RWPE1 (cell line): ENCODE results near the gene KIAA0408.

ENCODE experiments used
- CTCF ChIA-PET: fragments of 350-600 bp; sonication (Branson Sonifier 250); formaldehyde crosslinking; extraction: SDS; loops from one replicate; lab custom pipeline; 2021; lab: Yijun Ruan, JAX
- POLR2A ChIA-PET: fragments of 400-600 bp; formaldehyde crosslinking; extraction: SDS; loops from one replicate; lab custom pipeline; 2020; ENCODE audit warnings: antibody characterized with exemption; ENCODE audit not compliant: low non-redundant PET; lab: Yijun Ruan, JAX
- DNase-seq: peaks from one replicate; pipeline ENCODE4 v3.0.0; 2012; ENCODE audit warnings: low spot score
- H3K27ac ChIP-seq: fragments of 450-650 bp; 2 replicates; pipeline ENCODE4 v1.5.1; 2017
- CTCF ChIP-seq: fragments of 450-650 bp; conservative IDR thresholded peaks from 2 replicates; pipeline ENCODE4 v1.5.1; 2017; ENCODE audit warnings: low read depth, mild to moderate bottlenecking

KIAA0408 gene

GRCh38 chr6:127481111-127481510, 21.9 kb upstream of the KIAA0408 start:
- ChIA-PET CTCF (no interaction called here), POLR2A (no interaction called here)
- no peak for TF ChIP-seq CTCF
- no peak for DNase-seq
- no peak overlapping the region for H3K27ac ChIP-seq

- no peak for DNase-seq
- no peak overlapping the region for H3K27ac ChIP-seq
- no peak for TF ChIP-seq CTCF
- ChIA-PET CTCF (no interaction called here), POLR2A (no interaction called here)
Measured at GRCh38 chr6:127477658-127478057, 18.5 kb upstream of the KIAA0408 start.

GRCh38 chr6:127475823-127476176, 16.6 kb upstream of the KIAA0408 start:
- H3K27ac ChIP-seq: no peak overlapping the region
- ChIA-PET POLR2A (no interaction called here), CTCF (no interaction called here)
- no peak for TF ChIP-seq CTCF
- no peak for DNase-seq

- H3K27ac ChIP-seq: no peak overlapping the region
- no peak for DNase-seq
- POLR2A ChIA-PET: no interaction called here
- no peak for TF ChIP-seq CTCF
- CTCF ChIA-PET: no interaction called here
Measured at GRCh38 chr6:127475135-127475822, 16.1 kb upstream of the KIAA0408 start.

GRCh38 chr6:127471379-127472255, 12.4 kb upstream of the KIAA0408 start:
- no peak overlapping the region for H3K27ac ChIP-seq
- TF ChIP-seq CTCF: no peak
- DNase-seq: no peak
- POLR2A ChIA-PET: no interaction called here
- CTCF ChIA-PET: no interaction called here

GRCh38 chr6:127468936-127469335, 9.7 kb upstream of the KIAA0408 start:
- DNase-seq: no peak
- ChIA-PET POLR2A (no interaction called here), CTCF (no interaction called here)
- H3K27ac ChIP-seq: no peak overlapping the region
- TF ChIP-seq CTCF: no peak
